Gastroesophageal sphincter (tissue), 4 donors: Measurements from ENCODE around the gene PEX3. TPM values are rescaled to one million over a fixed set of nuclear protein-coding genes. Genes with fewer than 3 reads are reported as not detected.

ENCODE experiments used
- ATAC-seq: fragments of 150-250 bp; one replicate; pipeline ENCODE4 v1.9.1; 2016; ENCODE audit warnings: mild to moderate bottlenecking, moderate library complexity
- H3K27ac ChIP-seq, 4 donors: fragments of 200-600 bp; sonication (generic) in 3 of 4; 1 replicate in 3 of 4; 2 replicates in 1 of 4; pipeline ENCODE4 v1.5.1; 2016 to 2019
- H3K27me3 ChIP-seq: fragments of 200-600 bp; sonication (generic); one replicate; pipeline ENCODE4 v1.5.1; 2019
- H3K36me3 ChIP-seq, 2 donors: fragments of 200-600 bp; sonication (generic); one replicate each; pipeline ENCODE4 v1.5.1; 2019; ENCODE audit warnings: control low read depth in 1 of 2
- H3K4me1 ChIP-seq, 3 donors: fragments of 200-600 bp; sonication (generic); 1 replicate in 2 of 3; 2 replicates in 1 of 3; pipeline ENCODE4 v1.5.1; 2016 to 2019; ENCODE audit warnings: control low read depth in 2 of 3
- H3K4me3 ChIP-seq, 2 donors: fragments of 200-600 bp; sonication (generic); one replicate each; pipeline ENCODE4 v1.5.1; 2019; ENCODE audit warnings: mild to moderate bottlenecking in 1 of 2, moderate library complexity in 1 of 2
- H3K9me3 ChIP-seq, 3 donors: fragments of 200-600 bp; sonication (generic); one replicate each; pipeline ENCODE4 v1.5.1; 2017 to 2019; ENCODE audit warnings: control low read depth in 2 of 3
- CTCF ChIP-seq, 4 experiments: fragments of 200-600 bp in 2 of 4; fragments of 450-650 bp in 2 of 4; sonication (generic) in 1 of 4; IDR thresholded peaks; one replicate each; pipeline ENCODE4 v1.5.1; 2017 to 2019; ENCODE audit warnings: antibody characterized with exemption in 4 of 4, mild to moderate bottlenecking in 2 of 4, moderate library complexity in 2 of 4
- EP300 ChIP-seq: sonication (generic); formaldehyde crosslinking; IDR thresholded peaks from one replicate; pipeline ENCODE4 v1.6.1; 2017; ENCODE audit warnings: antibody characterized with exemption, mild to moderate bottlenecking
- POLR2A ChIP-seq, 2 donors: fragments of 450-650 bp; IDR thresholded peaks; one replicate each; pipeline ENCODE4 v1.6.1; 2017; ENCODE audit warnings: antibody characterized with exemption in 2 of 2, mild to moderate bottlenecking in 2 of 2, moderate library complexity in 1 of 2
- POLR2AphosphoS5 ChIP-seq: sonication (generic); formaldehyde crosslinking; IDR thresholded peaks from one replicate; pipeline ENCODE4 v1.6.1; 2017; ENCODE audit warnings: antibody characterized with exemption
- WGBS, 2 donors: methylation state at CpG; one replicate each; pipeline ENCODE4 v1.1.5; 2018; ENCODE audit warnings: low coverage in 1 of 2; 5-methylcytosine and 5-hydroxymethylcytosine counted together
- total RNA-seq, 4 donors: library from RNA; depleted of rRNA; stranded (reverse); fragments of >200 nt; gene quantifications; one replicate each; pipeline ENCODE4 v1.1.0, GENCODE V29; 2016

The PEX3 gene
- total RNA-seq, 4 donors from 2014 or later, result 12.5 to 20.4 (median 16.6) TPM

GRCh38 chr6:143528164-143528811 lies 77.7 kb downstream of the PEX3 start:
- no peak overlapping the region for H3K4me3 ChIP-seq
- no peak for ATAC-seq
- H3K36me3 ChIP-seq, result no peaks in the 10 kb centered on the region
- H3K9me3 ChIP-seq, result no peaks in the 10 kb centered on the region
- no peak overlapping the region for H3K27ac ChIP-seq
- 66 to 71% methylated on average over 5 to 7 of the region's 7 CpGs for WGBS, 2 donors
- no peaks in the 10 kb centered on the region for H3K27me3 ChIP-seq
- TF ChIP-seq POLR2AphosphoS5 (no peak), POLR2A (IDR thresholded peaks at IDR 0.05) (no peak), CTCF (IDR thresholded peaks at IDR 0.05) (no peak), EP300 (no peak)
- H3K4me1 ChIP-seq, result no peaks in the 10 kb centered on the region

- TF ChIP-seq POLR2A (IDR thresholded peaks at IDR 0.05) (no peak), POLR2AphosphoS5 (no peak), EP300 (no peak), CTCF (IDR thresholded peaks at IDR 0.05) (no peak)
- WGBS, 2 donors, result 33 to 55% methylated on average over 2 of the region's 2 CpGs
- no peak for ATAC-seq
Observed at GRCh38 chr6:143529095-143529494, 78.5 kb downstream of the PEX3 start.

GRCh38 chr6:143531720-143532499 lies 81.3 kb downstream of the PEX3 start:
- H3K4me1 ChIP-seq, result peaks cover 0 to 6% (median 0%) of the 10 kb centered on the region in 3 donors
- H3K36me3 ChIP-seq, result no peaks in the 10 kb centered on the region
- no peak overlapping the region for H3K4me3 ChIP-seq
- TF ChIP-seq POLR2AphosphoS5 (no peak), POLR2A (IDR thresholded peaks at IDR 0.05) (no peak), CTCF (IDR thresholded peaks at IDR 0.05) (no peak), EP300 (no peak)
- H3K27ac ChIP-seq, result no peak overlapping the region
- no peak for ATAC-seq
- no peaks in the 10 kb centered on the region for H3K9me3 ChIP-seq
- WGBS, 2 donors, result 54 to 56% methylated on average over 1 to 5 of the region's 5 CpGs
- H3K27me3 ChIP-seq, result no peaks in the 10 kb centered on the region

More at GRCh38 chr6:143529095-143529494, 78.5 kb downstream of the PEX3 start:
- Histone ChIP-seq H3K9me3 (no peaks in the 10 kb centered on the region), H3K4me3 (no peak overlapping the region), H3K27me3 (no peaks in the 10 kb centered on the region), H3K36me3 (no peaks in the 10 kb centered on the region), H3K27ac (no peak overlapping the region), H3K4me1 (no peaks in the 10 kb centered on the region)

GRCh38 chr6:143535189-143535614 lies 84.6 kb downstream of the PEX3 start:
- Histone ChIP-seq H3K27ac (no peak overlapping the region), H3K9me3 (no peaks in the 10 kb centered on the region), H3K4me1 (peaks cover 0 to 17% (median 6%) of the 10 kb centered on the region in 3 donors), H3K4me3 (no peak overlapping the region), H3K36me3 (no peaks in the 10 kb centered on the region), H3K27me3 (no peaks in the 10 kb centered on the region)
- TF ChIP-seq CTCF (IDR thresholded peaks at IDR 0.05), result no peak
- TF ChIP-seq EP300, result no peak
- TF ChIP-seq POLR2A (IDR thresholded peaks at IDR 0.05), result no peak
- no peak for TF ChIP-seq POLR2AphosphoS5
- 50 to 71% methylated on average over 1 of the region's 5 CpGs for WGBS, 2 donors
- ATAC-seq, result no peak
